Naive B cell (primary cell): ENCODE results near the gene SERPINI2. TPM values are rescaled to one million over a fixed set of nuclear protein-coding genes. Genes with fewer than 3 reads are reported as not detected.
A peak's percentile ranks its signal among the peaks of the same experiment; 100 is the strongest.

Experiments
- ATAC-seq, 2 donors: fragments of 150-1000 bp; cut with Tn5 transposase; 2 replicates each; pipeline ENCODE4 v1.10.0; 2021; ENCODE audit warnings: low read depth in 2 of 2, mild to moderate bottlenecking in 2 of 2, moderate library complexity in 2 of 2
- DNase-seq: peaks from one replicate; pipeline ENCODE4 v3.0.0; 2022
- H3K27ac Mint-ChIP-seq, 6 donors: one replicate each; pipeline ENCODE4 v1.8.0; 2020 to 2022; ENCODE audit warnings: mild to moderate bottlenecking in 6 of 6, mixed read lengths in 6 of 6, moderate library complexity in 5 of 6, inconsistent platforms in 2 of 6
- H3K27me3 Mint-ChIP-seq, 3 donors: one replicate each; pipeline ENCODE4 v1.8.0; 2021 to 2022; ENCODE audit warnings: mixed read lengths in 3 of 3, mild to moderate bottlenecking in 1 of 3
- H3K36me3 Mint-ChIP-seq, 2 donors: one replicate each; pipeline ENCODE4 v1.8.0; 2020 to 2022; ENCODE audit warnings: mixed read lengths in 2 of 2, inconsistent platforms in 1 of 2, mild to moderate bottlenecking in 1 of 2
- H3K4me1 Mint-ChIP-seq, 3 donors: one replicate each; pipeline ENCODE4 v1.8.0; 2020 to 2022; ENCODE audit warnings: mixed read lengths in 3 of 3, inconsistent platforms in 1 of 3, mild to moderate bottlenecking in 1 of 3, moderate library complexity in 1 of 3
- H3K4me3 Mint-ChIP-seq, 8 donors: one replicate each; pipeline ENCODE4 v1.8.0; 2020 to 2022; ENCODE audit warnings: mild to moderate bottlenecking in 8 of 8, mixed read lengths in 8 of 8, moderate library complexity in 8 of 8, inconsistent platforms in 2 of 8
- H3K9me3 Mint-ChIP-seq, 7 donors: one replicate each; pipeline ENCODE4 v1.8.0; 2020 to 2022; ENCODE audit warnings: mixed read lengths in 7 of 7, mild to moderate bottlenecking in 5 of 7, inconsistent platforms in 2 of 7, moderate library complexity in 1 of 7
- polyA plus RNA-seq, 6 donors: library from polyadenylated mRNA; unstranded; fragments of 300-500 nt; fragmentation: Illumina TruSeq; gene quantifications; one replicate each; pipeline ENCODE4 v1.2.3, GENCODE V29; 2021; ENCODE audit warnings: low read depth in 6 of 6

Gene SERPINI2
- not detected for polyA plus RNA-seq

GRCh38 chr3:167473863-167474262 is at the start of gene SERPINI2:
Gene SERPINI2 (minus strand): TSS chr3:167474042. CDS start chr3:167471834, 2,208 bp downstream.
- Mint-ChIP-seq H3K27me3 (no peaks in the 10 kb centered on the region), H3K4me1 (no peaks in the 10 kb centered on the region), H3K4me3 (no peak within 1 kb of the TSS), H3K27ac (no peak within 1 kb of the TSS), H3K36me3 (no peaks in the 10 kb centered on the region), H3K9me3 (no peaks in the 10 kb centered on the region)
- ATAC-seq = no peak
- no peak for DNase-seq

GRCh38 chr3:167521006-167521355 is 47.1 kb upstream of the SERPINI2 start:
- Mint-ChIP-seq H3K27me3 (no peaks in the 10 kb centered on the region), H3K36me3 (no peaks in the 10 kb centered on the region), H3K4me1 (no peaks in the 10 kb centered on the region), H3K4me3 (no peak overlapping the region), H3K9me3 (peaks cover 0 to 12% (median 6%) of the 10 kb centered on the region in 7 donors), H3K27ac (no peak overlapping the region)
- ATAC-seq = no peak
- no peak for DNase-seq

GRCh38 chr3:167520266-167521005 is 46.6 kb upstream of the SERPINI2 start:
- H3K36me3 Mint-ChIP-seq = no peaks in the 10 kb centered on the region
- H3K4me1 Mint-ChIP-seq = no peaks in the 10 kb centered on the region
- ATAC-seq (no peak), DNase-seq (no peak)
- H3K4me3 Mint-ChIP-seq = no peak overlapping the region
- H3K9me3 Mint-ChIP-seq = peaks cover 0 to 17% (median 8%) of the 10 kb centered on the region in 7 donors
- H3K27ac Mint-ChIP-seq = peak overlapping the region in 1 of 6 donors; percentile 7
- H3K27me3 Mint-ChIP-seq = no peaks in the 10 kb centered on the region

GRCh38 chr3:167507954-167508353 is 34.1 kb upstream of the SERPINI2 start:
- H3K4me1 Mint-ChIP-seq = no peaks in the 10 kb centered on the region
- no peak overlapping the region for H3K27ac Mint-ChIP-seq
- DNase-seq (no peak), ATAC-seq (no peak)
- H3K36me3 Mint-ChIP-seq = no peaks in the 10 kb centered on the region
- peaks cover 0 to 4% (median 0%) of the 10 kb centered on the region in 7 donors for H3K9me3 Mint-ChIP-seq
- no peaks in the 10 kb centered on the region for H3K27me3 Mint-ChIP-seq
- no peak overlapping the region for H3K4me3 Mint-ChIP-seq

GRCh38 chr3:167502401-167502800 is 28.6 kb upstream of the SERPINI2 start:
- Mint-ChIP-seq H3K4me1 (no peaks in the 10 kb centered on the region), H3K27me3 (no peaks in the 10 kb centered on the region), H3K9me3 (no peaks in the 10 kb centered on the region), H3K4me3 (no peak overlapping the region), H3K36me3 (no peaks in the 10 kb centered on the region), H3K27ac (no peak overlapping the region)
- DNase-seq (no peak), ATAC-seq (no peak)

GRCh38 chr3:167501941-167502340 is 28.1 kb upstream of the SERPINI2 start:
- Mint-ChIP-seq H3K27ac (no peak overlapping the region), H3K27me3 (no peaks in the 10 kb centered on the region), H3K4me1 (no peaks in the 10 kb centered on the region), H3K9me3 (no peaks in the 10 kb centered on the region), H3K4me3 (no peak overlapping the region), H3K36me3 (no peaks in the 10 kb centered on the region)
- no peak for ATAC-seq
- DNase-seq = no peak

- Mint-ChIP-seq H3K27ac (no peak overlapping the region), H3K4me3 (no peak overlapping the region), H3K36me3 (no peaks in the 10 kb centered on the region), H3K9me3 (no peaks in the 10 kb centered on the region), H3K4me1 (no peaks in the 10 kb centered on the region), H3K27me3 (no peaks in the 10 kb centered on the region)
- ATAC-seq (no peak), DNase-seq (no peak)
These were observed 24.1 kb upstream of the SERPINI2 start for GRCh38 chr3:167497903-167498302.

GRCh38 chr3:167493244-167493643 is 19.4 kb upstream of the SERPINI2 start:
- no peak overlapping the region for H3K4me3 Mint-ChIP-seq
- no peaks in the 10 kb centered on the region for H3K27me3 Mint-ChIP-seq
- H3K27ac Mint-ChIP-seq = no peak overlapping the region
- no peaks in the 10 kb centered on the region for H3K36me3 Mint-ChIP-seq
- ATAC-seq (no peak), DNase-seq (no peak)
- peaks cover 0 to 11% (median 6%) of the 10 kb centered on the region in 3 donors for H3K4me1 Mint-ChIP-seq
- H3K9me3 Mint-ChIP-seq = no peaks in the 10 kb centered on the region

GRCh38 chr3:167491621-167492020 is 17.8 kb upstream of the SERPINI2 start:
- Mint-ChIP-seq H3K36me3 (no peaks in the 10 kb centered on the region), H3K9me3 (peaks cover 0 to 4% (median 0%) of the 10 kb centered on the region in 7 donors), H3K27ac (no peak overlapping the region), H3K27me3 (no peaks in the 10 kb centered on the region), H3K4me1 (peaks cover 0 to 11% (median 6%) of the 10 kb centered on the region in 3 donors), H3K4me3 (no peak overlapping the region)
- ATAC-seq (no peak), DNase-seq (no peak)

GRCh38 chr3:167489571-167489970 is 15.7 kb upstream of the SERPINI2 start:
- peaks cover 0 to 11% (median 6%) of the 10 kb centered on the region in 3 donors for H3K4me1 Mint-ChIP-seq
- H3K36me3 Mint-ChIP-seq = no peaks in the 10 kb centered on the region
- peak overlapping the region in 1 of 6 donors; percentile 19 for H3K27ac Mint-ChIP-seq
- ATAC-seq (no peak), DNase-seq (no peak)
- H3K9me3 Mint-ChIP-seq = peaks cover 0 to 8% (median under 1%) of the 10 kb centered on the region in 7 donors
- H3K4me3 Mint-ChIP-seq = no peak overlapping the region
- H3K27me3 Mint-ChIP-seq = no peaks in the 10 kb centered on the region

GRCh38 chr3:167487556-167487955 is 13.7 kb upstream of the SERPINI2 start:
- Mint-ChIP-seq H3K27me3 (no peaks in the 10 kb centered on the region), H3K4me3 (no peak overlapping the region), H3K9me3 (peaks cover 0 to 11% (median 1%) of the 10 kb centered on the region in 7 donors), H3K27ac (no peak overlapping the region), H3K36me3 (no peaks in the 10 kb centered on the region), H3K4me1 (peaks cover 0 to 11% (median 6%) of the 10 kb centered on the region in 3 donors)
- DNase-seq (no peak), ATAC-seq (no peak)

GRCh38 chr3:167484551-167484950 is 10.7 kb upstream of the SERPINI2 start:
- Mint-ChIP-seq H3K4me3 (no peak overlapping the region), H3K27ac (no peak overlapping the region), H3K4me1 (no peaks in the 10 kb centered on the region), H3K36me3 (no peaks in the 10 kb centered on the region), H3K9me3 (peaks cover 0 to 11% (median 5%) of the 10 kb centered on the region in 7 donors), H3K27me3 (no peaks in the 10 kb centered on the region)
- ATAC-seq = no peak
- DNase-seq = no peak

GRCh38 chr3:167483708-167484475 is 10.1 kb upstream of the SERPINI2 start:
- H3K27me3 Mint-ChIP-seq = no peaks in the 10 kb centered on the region
- DNase-seq (no peak), ATAC-seq (no peak)
- H3K9me3 Mint-ChIP-seq = peaks cover 0 to 11% (median 5%) of the 10 kb centered on the region in 7 donors
- H3K4me3 Mint-ChIP-seq = no peak overlapping the region
- peak overlapping the region in 1 of 6 donors; percentile 24 for H3K27ac Mint-ChIP-seq
- no peaks in the 10 kb centered on the region for H3K4me1 Mint-ChIP-seq
- H3K36me3 Mint-ChIP-seq = no peaks in the 10 kb centered on the region

- Mint-ChIP-seq H3K4me3 (no peak overlapping the region), H3K27ac (no peak overlapping the region), H3K9me3 (peaks cover 0 to 5% (median 2%) of the 10 kb centered on the region in 7 donors), H3K4me1 (no peaks in the 10 kb centered on the region), H3K36me3 (no peaks in the 10 kb centered on the region), H3K27me3 (no peaks in the 10 kb centered on the region)
- DNase-seq = no peak
- ATAC-seq = no peak
These were observed 7.3 kb upstream of the SERPINI2 start for GRCh38 chr3:167481164-167481563.
